PC-3 (cell line): Measurements from ENCODE around the gene CHTOP. TPM values are rescaled to one million over a fixed set of nuclear protein-coding genes. Genes with fewer than 3 reads are reported as not detected.
A peak's percentile ranks its signal among the peaks of the same experiment; 100 is the strongest.

ENCODE experiments used
- ATAC-seq: fragments of 200-7000 bp; cut with Tn5 transposase; 2 replicates; pipeline ENCODE4 v1.9.1; 2020; ENCODE audit warnings: mild to moderate bottlenecking, moderate library complexity
- BruUV-seq: library from RNA; stranded (reverse); fragments of 400-500 nt; replicated peaks from 2 replicates; lab custom pipeline; 2021; lab: Mats Ljungman, UMichigan
- CTCF ChIA-PET: fragments of 300-600 bp; sonication (Branson Sonifier 250); formaldehyde crosslinking; loops from one replicate; lab custom pipeline; 2022; ENCODE audit warnings: antibody characterized with exemption; lab: Charles Lee
- POLR2A ChIA-PET: fragments of 300-600 bp; sonication (Branson Sonifier 250); formaldehyde crosslinking; loops from one replicate; lab custom pipeline; 2022; ENCODE audit warnings: antibody characterized with exemption; ENCODE audit not compliant: unreplicated experiment; lab: Charles Lee
- DNase-seq: peaks from one replicate; pipeline ENCODE4 v3.0.0-alpha.2; 2015
- H2AFZ ChIP-seq: fragments of 300-600 bp; sonication (generic); 2 replicates; pipeline ENCODE4 v1.6.0; 2016; ENCODE audit warnings: antibody characterized with exemption, low read length
- H3F3A ChIP-seq: fragments of 300-600 bp; sonication (generic); one replicate; pipeline ENCODE4 v1.6.0; 2017; ENCODE audit warnings: antibody characterized with exemption, low read length, control low read depth, mild to moderate bottlenecking; ENCODE audit not compliant: unreplicated experiment
- H3K27ac ChIP-seq: fragments of 300-600 bp; sonication (generic); 2 replicates; pipeline ENCODE4 v1.5.1; 2016; ENCODE audit warnings: mild to moderate bottlenecking, low read length
- H3K27me3 ChIP-seq: fragments of 300-600 bp; sonication (generic); 2 replicates; pipeline ENCODE4 v1.6.1; 2016; ENCODE audit warnings: low read length, mixed read lengths
- H3K36me3 ChIP-seq: fragments of 300-600 bp; sonication (generic); 2 replicates; pipeline ENCODE4 v1.6.1; 2016; ENCODE audit warnings: low read depth, mixed run types, low read length, mixed read lengths
- H3K4me1 ChIP-seq: fragments of 300-600 bp; sonication (generic); 2 replicates; pipeline ENCODE4 v1.5.1; 2016; ENCODE audit warnings: low read length; ENCODE audit not compliant: insufficient read depth
- H3K4me2 ChIP-seq: fragments of 300-600 bp; sonication (generic); 2 replicates; pipeline ENCODE4 v1.6.0; 2016; ENCODE audit warnings: low read length
- H3K4me3 ChIP-seq: fragments of 300-600 bp; sonication (generic); 2 replicates; pipeline ENCODE4 v1.5.1; 2016; ENCODE audit warnings: mild to moderate bottlenecking, low read length, mixed read lengths
- H3K79me2 ChIP-seq: fragments of 300-600 bp; sonication (generic); 2 replicates; pipeline ENCODE4 v1.6.1; 2017; ENCODE audit warnings: low read length, mixed read lengths
- H3K9ac ChIP-seq: fragments of 300-600 bp; sonication (generic); 2 replicates; pipeline ENCODE4 v1.6.0; 2016; ENCODE audit warnings: mild to moderate bottlenecking, low read length
- H3K9me2 ChIP-seq: fragments of 300-600 bp; sonication (generic); replicated peaks from 2 replicates; pipeline ENCODE4 v1.6.1; 2016; ENCODE audit warnings: mixed run types, low read length, mixed read lengths
- H3K9me3 ChIP-seq: fragments of 300-600 bp; sonication (generic); 2 replicates; pipeline ENCODE4 v1.6.1; 2016; ENCODE audit warnings: low read length, mixed read lengths
- H4K20me1 ChIP-seq: fragments of 300-600 bp; sonication (generic); 2 replicates; pipeline ENCODE4 v1.6.1; 2016; ENCODE audit warnings: low read length, mixed read lengths
- CTCF ChIP-seq: fragments of 300-600 bp; sonication (generic); conservative IDR thresholded peaks from 2 replicates; pipeline ENCODE4 v1.5.1; 2017; ENCODE audit warnings: antibody characterized with exemption, low read depth, mild to moderate bottlenecking, low read length
- EZH2 ChIP-seq: fragments of 300-600 bp; sonication (generic); IDR thresholded peaks from one replicate; pipeline ENCODE4 v1.6.1; 2017; ENCODE audit warnings: antibody characterized with exemption, mild to moderate bottlenecking, low read length; ENCODE audit not compliant: unreplicated experiment
- EZH2phosphoT487 ChIP-seq: fragments of 300-600 bp; sonication (generic); IDR thresholded peaks from 2 replicates; pipeline ENCODE4 v1.6.1; 2018; ENCODE audit warnings: mild to moderate bottlenecking, antibody characterized with exemption, low read length, borderline replicate concordance
- intact Hi-C: fragments of 100-400 bp; cut with micrococcal nuclease; formaldehyde crosslinking; loops from 2 replicates; pipeline ENCODE4 v1.9.0; 2023
- total RNA-seq: library from RNA; depleted of rRNA; stranded (reverse); fragments of >200 nt; gene quantifications from 2 replicates; pipeline ENCODE4 v1.2.3, GENCODE V29; 2014

Gene CHTOP
- total RNA-seq, 1 experiment from 2014 or later: 101 TPM

GRCh38 chr1:153613406-153613805, 20.5 kb upstream of the CHTOP start:
- peak overlapping the region; percentile 93 for H3K4me3 ChIP-seq
- H3K4me1 ChIP-seq: peaks cover 74% of the 10 kb centered on the region
- ATAC-seq (no peak), DNase-seq (no peak)
- no TSS peak for BruUV-seq
- H3K27ac ChIP-seq: peak overlapping the region; percentile 100
- H3K79me2 ChIP-seq: peaks cover 79% of the 10 kb centered on the region
- H3K9me3 ChIP-seq: no peaks in the 10 kb centered on the region
- no peak for TF ChIP-seq CTCF
- TF ChIP-seq EZH2phosphoT487: no peak
- no peak for TF ChIP-seq EZH2
- H3K36me3 ChIP-seq: peaks cover 4% of the 10 kb centered on the region; the same call in 1 of the 2 replicates
- no peaks in the 10 kb centered on the region for H3K27me3 ChIP-seq
- H4K20me1 ChIP-seq: no peaks in the 10 kb centered on the region
- H3K4me2 ChIP-seq: peak overlapping the region; percentile 88
- peak overlapping the region; percentile 97 for H3K9ac ChIP-seq
- POLR2A ChIA-PET: interaction anchor here (0.5 to 1.8 kb wide), 13 partner anchors 9 to 362 kb away, joined by 3 to 25 read pairs (median 6); partner anchors contain the start of genes CHTOP, S100A13 and S100A6
- H3F3A ChIP-seq: peaks cover 27% of the 10 kb centered on the region
- intact Hi-C loops: loop anchor here (2.0 kb wide), 1 partner anchor 13 kb away; the partner anchor contains the start of gene S100A13
- CTCF ChIA-PET: interaction anchor here (1.0 to 2.6 kb wide), 4 partner anchors 14 to 103 kb away, joined by 3 to 17 read pairs (median 11); partner anchors contain the start of genes CHTOP and S100A13
- no peaks in the 10 kb centered on the region for H3K9me2 ChIP-seq
- no peak overlapping the region for H2AFZ ChIP-seq

- H3K9ac ChIP-seq: no peak overlapping the region; the same call in 1 of the 2 replicates
- peaks cover 67% of the 10 kb centered on the region for H3K4me1 ChIP-seq
- H3K9me2 ChIP-seq: no peaks in the 10 kb centered on the region
- H3K27ac ChIP-seq: peak overlapping the region; percentile 15
- H3K4me2 ChIP-seq: peak overlapping the region; percentile 81
- intact Hi-C loops: no loop called here
- H4K20me1 ChIP-seq: no peaks in the 10 kb centered on the region
- no peak for DNase-seq
- peaks cover 10% of the 10 kb centered on the region for H3K36me3 ChIP-seq
- no peak for ATAC-seq
- no TSS peak for BruUV-seq
- no peak overlapping the region for H2AFZ ChIP-seq
- peak overlapping the region; percentile 70 for H3K4me3 ChIP-seq
- ChIA-PET CTCF (interaction anchor here (0.9 to 2.6 kb wide), 4 partner anchors 13 to 104 kb away, joined by 3 to 17 read pairs (median 4); partner anchors contain the start of genes CHTOP and S100A13), POLR2A (interaction anchor here (0.6 to 1.3 kb wide), 3 partner anchors 13 to 23 kb away, joined by 3 to 7 read pairs (median 3); partner anchors contain the start of genes CHTOP and S100A13)
- peaks cover 24% of the 10 kb centered on the region for H3F3A ChIP-seq
- TF ChIP-seq CTCF (no peak; the same call in 1 of the 2 replicates), EZH2 (no peak), EZH2phosphoT487 (no peak)
- no peaks in the 10 kb centered on the region for H3K27me3 ChIP-seq
- H3K79me2 ChIP-seq: peaks cover 74% of the 10 kb centered on the region
- H3K9me3 ChIP-seq: no peaks in the 10 kb centered on the region
Measured at GRCh38 chr1:153614189-153614900, 19.5 kb upstream of the CHTOP start.
